Measurements from ENCODE around the gene LYG1.
"Not testable (repeated sequence)": the region's sequence is repeated elsewhere in the genome, so short reads cannot be mapped to it uniquely, and the experiment has no call there.

LYG1 gene

DNA sequence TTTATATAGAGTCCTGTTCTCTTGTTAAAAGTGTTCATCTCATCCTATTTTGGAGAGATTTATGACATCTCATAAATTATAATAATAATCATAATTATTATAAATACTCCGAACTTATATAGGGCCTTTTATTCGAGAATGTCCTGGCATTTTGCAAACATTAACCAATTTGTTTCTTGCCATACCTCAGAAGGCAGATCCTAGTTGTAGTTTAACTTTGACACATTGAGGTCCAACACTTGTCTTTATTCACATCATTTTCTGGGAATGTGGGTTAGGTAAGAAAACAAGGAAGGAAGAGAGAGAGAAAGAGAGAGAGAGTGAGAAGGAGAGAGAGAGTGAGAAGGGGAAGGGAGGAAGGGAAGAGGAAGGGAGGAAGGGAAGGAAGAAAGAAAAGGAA is at the start of gene LYG1:
Gene LYG1, minus strand, starts transcription at position 101 of the 400 bp plus-strand sequence. CDS start 5,527 bp downstream, outside the sequence.
- DNase-seq (ENCODE audit: low read depth), result not testable (repeated sequence)

DNA sequence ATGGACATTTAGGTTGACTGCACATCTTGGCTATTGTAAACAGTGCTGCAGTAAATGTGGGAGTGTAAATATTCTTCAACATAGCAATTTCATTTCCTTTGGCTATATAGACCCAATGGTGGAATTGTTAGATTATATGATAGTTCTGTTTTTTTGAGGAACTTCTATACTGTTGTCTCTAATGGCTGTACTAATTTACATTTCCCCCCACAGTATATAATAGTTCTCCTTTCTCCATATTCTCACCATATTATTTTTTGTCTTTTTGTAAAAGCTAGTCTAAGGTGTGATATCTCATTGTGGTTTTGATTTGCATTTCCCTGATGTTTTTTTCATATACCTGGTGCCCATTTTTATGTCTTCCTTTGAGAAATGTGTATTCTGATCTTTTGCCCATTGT is 49.2 kb upstream of the LYG1 start:
- DNase-seq (ENCODE audit: low read depth), result no peak

DNA sequence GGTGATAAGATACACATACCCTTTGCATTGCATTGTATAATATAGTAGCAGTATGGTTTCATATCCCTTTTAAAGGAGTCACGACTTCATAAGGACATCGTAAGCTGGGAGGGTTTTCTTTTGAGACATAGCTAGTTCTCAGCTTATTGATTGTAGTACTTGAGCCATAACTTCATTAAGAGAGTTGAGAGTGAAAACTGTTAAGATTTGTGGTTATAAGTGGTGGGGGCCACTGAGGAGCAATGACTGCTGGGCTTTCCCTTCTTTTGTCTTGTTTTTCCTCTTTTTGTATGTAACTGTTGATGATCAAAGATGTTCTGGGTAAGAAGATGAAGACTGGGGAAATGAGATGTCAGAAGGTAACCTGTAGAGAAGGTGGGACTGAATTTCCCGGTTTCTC is 47.2 kb upstream of the LYG1 start:
- DNase-seq (ENCODE audit: low read depth), result no peak

DNA sequence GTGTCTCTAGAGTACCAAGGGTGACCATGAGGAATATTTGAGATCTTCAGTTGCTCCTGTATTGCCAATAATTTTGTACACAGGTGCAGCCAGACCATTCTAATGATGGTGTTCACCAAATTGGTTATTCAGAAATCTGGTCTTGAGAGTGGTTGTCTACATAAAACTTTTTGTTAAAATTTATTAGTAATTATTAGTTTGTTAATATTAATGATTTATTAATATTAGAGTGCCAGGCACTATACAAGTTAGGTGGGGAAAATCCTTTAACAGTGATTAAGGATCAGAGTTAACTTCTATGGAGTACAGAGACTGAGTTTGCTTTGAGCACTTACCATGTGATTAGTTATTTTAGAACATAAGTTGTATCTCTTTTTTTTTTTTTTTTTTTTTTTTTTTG is 45.2 kb upstream of the LYG1 start:
- DNase-seq (ENCODE audit: low read depth), result no peak

DNA sequence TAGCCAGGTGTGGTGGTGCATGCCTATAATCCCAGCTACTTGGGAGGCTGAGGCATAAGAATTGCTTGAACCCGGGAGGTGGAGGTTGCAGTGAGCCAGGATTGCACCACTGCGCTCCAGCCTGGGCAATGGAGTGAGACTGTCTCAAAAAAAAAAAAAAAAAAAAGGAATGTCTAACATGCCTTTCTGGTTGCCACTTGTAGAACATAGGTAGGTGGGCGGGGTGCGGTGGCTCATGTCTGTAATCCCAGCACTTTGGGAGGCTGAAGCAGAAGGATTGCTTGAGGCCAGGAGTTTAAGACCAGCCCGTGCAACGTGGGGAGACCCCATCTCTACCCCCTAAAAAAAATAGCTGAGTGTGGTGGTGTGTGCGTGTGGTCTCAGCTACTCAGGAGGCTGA is 44.4 kb upstream of the LYG1 start:
- not testable (repeated sequence) for DNase-seq (ENCODE audit: low read depth)

DNA sequence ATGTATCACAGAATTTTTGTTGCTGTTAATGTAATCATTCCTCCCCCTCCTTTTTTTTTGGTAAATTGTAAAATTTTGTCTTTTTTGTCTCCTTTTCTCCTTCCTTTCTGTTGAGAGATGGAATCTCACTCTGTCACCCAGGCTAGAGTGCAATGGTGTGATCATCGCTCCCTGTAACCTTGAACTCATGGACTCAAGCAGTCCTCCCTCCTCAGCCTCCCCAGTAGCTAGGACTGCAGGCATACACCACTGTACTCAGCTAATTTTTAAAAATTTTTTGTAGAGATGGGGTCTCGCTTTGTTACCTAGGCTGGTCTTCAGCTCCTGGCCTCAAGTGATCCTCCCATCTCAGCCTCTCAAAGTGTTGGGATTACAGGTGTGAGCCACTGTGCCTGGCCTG is 41.5 kb upstream of the LYG1 start:
- no peak for DNase-seq (ENCODE audit: low read depth)

DNA sequence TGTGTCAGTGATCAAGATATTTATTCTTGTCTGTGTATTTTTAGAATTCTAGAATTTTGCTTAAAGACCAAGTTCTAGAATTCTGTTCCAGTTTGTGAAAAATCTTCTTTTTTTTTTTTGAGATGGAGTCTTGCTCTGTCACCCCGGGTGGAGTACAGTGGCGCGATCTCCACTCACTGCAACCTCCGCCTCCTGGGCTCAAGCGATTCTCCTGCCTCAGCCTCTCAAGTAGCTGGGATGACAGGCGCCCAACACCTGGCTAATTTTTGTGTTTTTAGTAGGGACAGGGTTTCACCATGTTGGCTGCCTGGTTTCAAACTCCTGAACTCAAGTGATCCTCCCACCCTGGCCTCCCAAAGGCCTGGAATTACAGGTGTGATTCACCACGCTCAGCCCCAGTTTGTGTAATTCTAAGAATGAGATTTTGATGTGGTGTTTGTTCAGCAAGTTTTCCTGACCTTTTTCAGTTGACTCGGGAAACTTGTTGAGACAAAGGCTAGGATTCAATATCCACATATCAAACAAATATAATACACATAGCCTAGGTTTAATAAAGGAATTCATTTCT is 39.8 kb upstream of the LYG1 start:
- DNase-seq (ENCODE audit: low read depth), result no peak

DNA sequence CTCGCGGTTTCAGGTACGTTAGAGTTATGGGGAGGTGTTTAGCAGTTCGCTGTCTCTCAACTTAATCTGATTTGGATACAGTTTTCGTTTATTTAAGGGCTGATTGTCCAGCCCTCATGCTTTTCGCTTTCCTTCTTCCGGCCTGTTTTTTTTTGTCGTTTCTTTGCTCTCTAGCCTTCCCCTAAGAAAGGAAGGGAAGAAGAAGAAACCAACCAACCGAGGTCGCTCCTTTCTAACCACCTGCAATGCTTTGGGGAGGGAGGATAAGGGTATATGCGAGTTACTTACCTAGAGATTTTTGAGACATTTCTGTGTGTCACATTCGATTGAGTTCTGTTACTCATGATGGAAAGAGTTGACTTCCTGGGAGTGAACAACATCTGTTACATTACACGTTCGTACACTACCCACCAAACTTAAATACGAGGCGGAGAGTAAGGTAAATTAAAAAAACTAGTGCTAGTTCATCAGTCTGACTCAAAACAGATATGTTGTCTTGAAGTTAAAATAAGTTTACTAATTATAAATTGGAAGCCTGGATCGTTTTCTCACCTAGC is 37.1 kb upstream of the LYG1 start:
- no peak for DNase-seq (ENCODE audit: low read depth)

DNA sequence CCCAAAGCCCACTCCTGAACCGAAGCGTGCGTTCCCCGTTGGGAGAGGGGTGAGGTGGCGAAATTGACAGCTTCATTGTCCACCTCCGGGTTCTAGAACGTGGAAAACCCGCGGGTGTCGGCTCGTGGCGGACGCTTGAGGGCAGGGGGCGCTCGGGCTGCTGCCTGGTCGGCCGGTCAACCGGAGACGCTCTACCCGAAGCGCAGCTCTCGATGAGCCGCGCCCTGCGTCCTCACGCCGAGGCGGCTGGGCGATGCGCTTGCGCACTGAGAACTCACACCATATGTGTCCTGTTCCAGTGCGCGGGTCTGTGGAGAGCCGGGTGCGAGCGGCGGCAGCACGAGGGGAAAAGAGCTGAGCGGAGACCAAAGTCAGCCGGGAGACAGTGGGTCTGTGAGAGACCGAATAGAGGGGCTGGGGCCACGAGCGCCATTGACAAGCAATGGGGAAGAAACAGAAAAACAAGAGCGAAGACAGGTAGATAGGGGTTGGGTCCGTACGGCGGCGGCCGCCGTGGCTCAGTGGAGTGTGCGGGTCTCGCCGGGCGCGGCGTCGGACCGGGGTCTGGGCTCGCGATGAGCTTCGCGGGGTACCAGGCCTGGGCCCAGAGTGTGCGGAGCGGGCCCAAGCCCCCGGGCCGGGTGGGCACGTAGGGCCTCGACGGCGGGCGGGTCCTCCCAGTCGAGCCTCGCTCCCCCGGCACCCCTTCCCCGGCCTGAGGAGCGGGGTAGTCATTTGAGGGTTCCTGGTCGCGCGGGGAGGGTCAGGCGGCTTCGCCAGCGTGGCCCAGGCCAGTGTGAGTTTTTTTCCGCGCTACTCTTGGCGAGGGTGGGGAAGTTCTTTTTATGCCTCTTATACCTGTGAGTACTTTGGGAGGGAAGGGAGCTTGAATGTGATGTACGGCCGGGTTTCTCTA is 36.4 kb upstream of the LYG1 start, which contains the start of gene EIF5B:
Gene EIF5B, plus strand, starts transcription at position 277 of the 916 bp plus-strand sequence. Its CDS starts 166 bp downstream, at position 443.
- DNase-seq (ENCODE audit: low read depth), result peak; percentile 94

DNA sequence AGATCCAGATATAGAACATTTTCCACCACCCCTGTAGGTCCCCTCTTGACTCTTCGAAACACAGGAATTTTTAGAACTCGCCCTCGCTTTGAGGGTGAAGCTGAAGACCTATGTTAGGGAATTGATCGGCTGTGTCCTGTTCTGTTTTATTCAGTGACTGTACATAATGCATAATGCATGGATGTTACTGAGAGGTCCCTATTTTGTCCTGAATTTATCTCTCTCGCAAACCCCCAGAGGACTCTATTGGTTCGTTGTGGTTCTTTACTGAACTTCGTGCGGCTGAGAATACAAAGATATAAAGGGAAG is 35.8 kb upstream of the LYG1 start:
- DNase-seq (ENCODE audit: low read depth), result no peak

DNA sequence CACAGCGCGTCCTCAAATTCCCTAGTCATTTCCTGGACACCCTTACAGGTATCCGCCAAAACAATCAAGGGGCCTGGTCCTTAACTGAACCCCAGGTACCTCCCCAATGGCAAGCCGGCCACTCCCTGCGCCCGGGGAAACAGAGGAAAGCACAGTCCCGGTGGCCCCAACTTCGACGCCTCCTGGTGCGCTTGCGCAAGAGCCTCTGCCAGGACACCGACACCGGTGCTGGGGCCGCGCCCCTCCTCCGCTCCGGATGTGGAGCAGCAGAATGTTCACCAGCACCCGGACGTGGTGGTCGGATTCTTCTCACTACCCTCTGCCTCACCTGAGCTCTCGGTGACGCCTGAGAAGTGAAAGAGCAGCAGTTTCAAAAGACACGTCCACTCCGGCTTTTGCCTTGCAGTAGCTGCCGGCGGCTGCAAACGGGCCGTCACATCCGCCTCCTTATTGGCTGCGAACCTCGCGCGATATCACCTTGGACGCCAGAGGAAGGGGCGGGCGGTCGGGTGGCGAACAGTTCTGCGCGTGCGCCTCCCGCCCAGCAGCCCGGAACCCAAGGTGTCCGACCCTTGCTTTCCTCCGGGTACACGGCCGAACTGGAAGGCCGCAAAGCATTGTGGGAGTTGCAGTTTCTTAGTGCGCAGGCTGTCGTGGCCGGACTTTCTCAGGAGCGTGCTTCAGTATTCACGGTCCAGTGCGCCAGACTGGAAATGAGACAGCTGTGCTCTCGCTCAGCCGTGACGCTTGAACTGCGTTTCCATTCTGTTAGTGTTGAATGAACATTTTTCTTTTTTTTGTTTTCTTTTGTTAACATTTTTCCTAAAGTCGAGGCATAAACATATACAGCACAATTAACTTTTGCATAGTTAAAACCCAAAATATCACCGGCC is 35.2 kb upstream of the LYG1 start, which contains the start of gene TXNDC9:
Gene TXNDC9, minus strand, starts transcription at position 423 of the 893 bp plus-strand sequence. CDS start 3,123 bp downstream, outside the sequence.
- peak; percentile 99 for DNase-seq (ENCODE audit: low read depth)

DNA sequence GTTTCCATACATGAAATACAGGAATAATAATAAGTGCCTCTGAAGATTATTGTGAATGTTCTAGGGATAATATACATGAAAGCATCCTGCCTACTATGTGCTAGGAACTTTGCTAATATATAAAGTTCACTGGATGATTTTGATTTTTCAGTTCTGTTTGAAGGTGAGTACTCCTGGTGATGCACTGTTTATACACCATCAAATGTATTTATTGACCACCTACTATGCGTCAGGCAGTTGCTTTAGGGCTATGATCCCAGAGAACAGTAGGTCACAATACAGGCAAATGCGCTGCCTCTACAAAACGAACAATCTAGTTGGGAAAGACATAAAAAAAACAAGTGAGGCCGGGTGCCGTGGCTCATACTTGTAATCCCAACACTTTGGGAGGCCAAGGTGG is 24.4 kb upstream of the LYG1 start:
- DNase-seq (ENCODE audit: low read depth), result no peak

DNA sequence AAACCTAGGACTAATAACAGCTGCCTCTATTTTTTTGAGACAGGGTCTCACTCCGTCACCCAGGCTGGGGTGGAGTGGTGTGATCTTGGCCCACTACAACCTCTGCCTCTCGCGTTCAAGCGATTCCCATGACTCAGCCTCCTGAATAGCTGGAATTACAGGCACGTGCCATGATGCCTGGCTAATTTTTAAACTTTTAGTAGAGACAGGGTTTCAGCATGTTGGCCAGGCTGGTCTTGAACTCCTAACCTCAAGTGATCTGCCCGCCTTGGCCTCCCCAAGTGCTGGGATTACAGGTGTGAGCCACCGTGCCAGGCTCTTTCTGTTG is 16.8 kb upstream of the LYG1 start:
- DNase-seq (ENCODE audit: low read depth), result not testable (repeated sequence)

DNA sequence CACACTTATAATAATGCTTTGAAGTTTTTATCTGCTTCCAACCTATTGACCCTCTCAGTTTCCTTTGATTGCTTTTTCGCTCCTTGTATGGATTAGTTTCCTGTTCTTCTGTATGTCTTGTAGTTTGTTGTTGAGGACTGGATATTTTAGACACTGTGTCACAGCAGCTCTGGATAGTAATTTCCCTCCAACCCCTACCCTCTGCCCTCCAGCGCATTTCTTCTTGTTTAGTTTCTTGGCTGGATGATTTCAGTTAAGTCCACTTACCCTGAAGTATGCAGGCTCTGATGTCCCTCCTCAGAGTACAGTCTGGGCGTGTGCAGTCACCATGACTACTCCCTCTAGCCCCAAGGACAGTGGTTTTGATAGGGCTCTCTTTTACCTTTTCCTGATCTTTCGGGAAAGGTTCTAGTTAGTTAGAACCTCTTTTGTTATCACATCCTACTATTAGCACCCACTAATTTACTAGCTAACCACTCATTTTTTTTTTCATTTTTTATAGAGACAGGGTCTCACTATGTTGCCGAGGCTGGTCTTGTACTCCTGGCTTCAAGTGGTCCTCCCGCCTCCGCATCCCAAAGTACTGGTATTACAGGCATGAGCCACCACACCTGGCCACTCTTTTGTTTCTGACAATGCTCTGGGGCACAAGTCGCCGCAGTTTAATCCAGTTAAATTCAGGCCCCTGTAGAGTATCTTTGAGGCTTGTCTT is 16.3 kb upstream of the LYG1 start:
- no peak for DNase-seq (ENCODE audit: low read depth)

DNA sequence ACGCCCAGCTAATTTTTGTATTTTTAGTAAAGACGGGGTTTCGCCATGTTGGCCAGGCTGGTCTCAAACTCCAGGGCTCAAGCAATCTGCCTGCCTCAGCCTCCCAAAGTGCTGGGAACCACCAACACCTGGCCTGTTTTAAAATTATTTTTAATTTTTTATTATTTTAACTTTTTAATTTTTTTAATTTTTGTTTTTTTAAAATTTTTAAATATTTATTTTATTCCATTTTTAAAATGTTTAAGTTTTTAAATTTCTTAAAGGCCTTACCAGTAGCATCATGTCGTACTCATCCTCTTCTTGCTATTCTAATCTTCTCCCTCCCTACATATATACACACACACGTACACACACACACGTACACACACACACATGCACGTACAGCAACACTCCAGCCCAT is 1.4 kb downstream of the LYG1 start:
- no peak for DNase-seq (ENCODE audit: low read depth)

DNA sequence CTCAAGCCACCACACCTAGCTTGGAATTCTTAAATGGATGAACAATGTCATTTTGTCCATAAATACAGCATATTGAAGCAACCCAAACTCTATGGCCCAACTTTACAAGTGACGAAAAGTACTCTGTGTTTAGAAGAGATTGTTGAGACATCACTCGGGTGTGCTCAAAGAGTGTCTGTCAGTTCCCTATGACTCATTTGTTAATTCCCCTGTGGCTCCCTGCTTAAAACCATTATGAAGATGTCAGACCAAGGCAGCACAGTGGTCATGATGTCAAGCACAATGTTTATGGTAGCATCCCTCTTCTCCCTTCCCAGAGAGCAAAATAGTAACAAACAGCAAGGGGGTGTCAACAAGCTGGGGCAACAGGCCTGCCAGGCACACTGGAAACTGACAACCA is 3.0 kb downstream of the LYG1 start:
- peak; percentile 28 for DNase-seq (ENCODE audit: low read depth)

DNA sequence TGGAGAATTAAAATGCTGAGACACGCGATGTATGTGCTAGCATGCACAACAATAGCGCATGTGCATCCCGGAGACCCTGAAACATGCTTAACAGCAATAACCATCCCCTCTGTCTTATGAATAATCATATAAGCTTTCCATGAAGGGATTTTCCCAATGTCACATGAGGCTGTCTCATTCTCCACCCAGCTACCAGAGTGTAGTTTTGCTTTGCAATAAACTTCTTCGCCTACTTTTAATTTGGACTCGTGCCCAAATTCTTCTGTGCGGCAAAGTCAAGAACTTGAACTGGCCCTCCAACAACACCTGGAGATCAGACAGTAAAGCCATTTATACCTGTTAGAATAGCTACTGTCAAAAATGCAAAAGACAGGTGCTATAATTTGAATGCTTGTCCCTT is 15.5 kb downstream of the LYG1 start:
- DNase-seq (ENCODE audit: low read depth), result no peak

DNA sequence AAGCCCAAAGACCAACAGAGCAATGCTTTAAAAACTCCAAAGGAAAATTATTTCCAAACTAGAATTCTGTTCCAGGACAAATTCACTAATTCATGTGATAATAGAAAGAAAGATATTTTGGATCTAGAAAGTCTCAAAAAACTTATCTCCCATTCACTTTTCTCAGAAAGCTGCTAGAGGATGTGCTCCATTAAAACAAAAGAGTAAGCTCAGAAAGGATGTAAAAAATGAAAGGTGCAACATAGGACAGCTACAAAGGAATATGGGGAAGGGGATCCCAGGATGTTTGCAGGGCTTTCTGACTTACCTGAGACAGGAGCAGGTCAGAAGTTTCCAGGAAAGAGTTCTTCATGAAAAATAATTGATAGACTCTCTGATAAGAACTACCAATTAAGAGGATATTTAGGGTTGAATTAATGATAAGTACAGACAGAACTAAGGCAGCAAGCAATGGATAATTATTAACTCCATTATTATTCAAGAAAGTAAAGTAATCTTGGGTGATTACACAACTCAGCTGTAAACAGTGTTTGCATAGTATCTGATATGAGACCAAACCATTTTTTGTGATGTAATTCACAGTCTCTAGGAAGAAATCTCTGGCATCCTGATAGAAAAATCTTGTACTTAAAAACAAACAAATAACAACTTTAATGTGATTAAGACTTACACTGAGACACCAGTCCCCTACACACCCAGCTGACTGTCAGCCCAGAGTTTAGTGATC is 20.9 kb downstream of the LYG1 start:
- DNase-seq (ENCODE audit: low read depth), result no peak

DNA sequence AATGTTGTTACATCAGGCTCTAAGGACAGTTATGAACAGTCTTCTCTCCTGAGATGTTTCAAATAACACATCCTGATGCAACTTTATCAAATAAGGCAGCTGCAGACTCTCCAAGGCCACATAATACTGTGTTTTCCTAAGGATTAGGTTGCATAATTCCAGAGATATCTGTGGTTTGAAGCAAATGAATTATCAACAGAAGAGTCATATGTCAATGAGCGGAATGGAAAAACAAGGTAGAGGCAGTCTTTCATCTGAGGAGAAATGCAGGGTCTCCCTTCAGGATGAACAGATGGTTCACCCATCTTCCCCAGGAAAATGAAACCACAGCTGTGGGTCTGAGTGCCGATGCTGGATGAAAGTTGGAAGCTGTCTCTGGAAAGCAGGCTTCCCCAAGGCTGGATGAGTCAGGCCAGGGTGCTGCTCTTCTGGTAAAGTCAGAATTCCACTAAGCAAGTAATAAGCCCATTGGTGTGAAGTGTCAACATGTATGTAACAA is 22.2 kb downstream of the LYG1 start:
- DNase-seq (ENCODE audit: low read depth), result peak; percentile 77

DNA sequence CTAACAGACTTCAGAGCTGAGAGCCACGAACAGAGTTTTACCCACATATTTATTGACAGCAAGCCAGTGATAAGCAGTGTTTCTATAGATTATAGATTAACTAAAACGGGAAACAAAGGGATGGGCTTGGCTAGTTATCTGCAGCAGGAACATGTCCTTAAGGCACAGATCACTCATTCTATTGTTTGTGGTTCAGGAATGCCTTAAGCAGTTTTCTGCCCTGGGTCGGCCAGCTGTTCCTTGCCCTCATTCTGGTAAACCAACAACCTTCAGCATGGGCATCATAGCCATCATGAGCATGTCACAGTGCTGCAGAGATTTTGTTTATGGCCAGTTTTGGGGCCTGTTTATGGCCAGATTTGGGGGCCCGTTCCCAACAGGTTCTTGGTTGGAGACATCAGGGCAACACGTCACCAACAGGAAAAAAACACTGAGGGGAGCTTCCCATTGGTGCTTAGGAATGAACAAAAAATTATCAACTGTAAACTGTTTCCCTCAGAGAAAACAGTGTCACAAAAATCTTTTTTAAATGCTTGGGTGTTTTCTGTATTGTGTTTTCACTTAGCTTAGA is 22.7 kb downstream of the LYG1 start:
- not testable (repeated sequence) for DNase-seq (ENCODE audit: low read depth)

All from stromal cell of bone marrow (primary cell).